Measurements from ENCODE around the gene ZNF672. TPM values are rescaled to one million over a fixed set of nuclear protein-coding genes. Genes with fewer than 3 reads are reported as not detected.

ZNF672 gene
- total RNA-seq, 1 experiment from 2014 or later = 27.6 TPM

- peaks cover 9 to 30% of the 10 kb centered on the region in 2 experiments; a peak in 3 of 4 replicates for H3K36me3 ChIP-seq (ENCODE audit: control insufficient read depth in 1 of 2, insufficient read depth in 2 of 2, low read length in 2 of 2)
- intact Hi-C loops (cut with micrococcal nuclease) = loop anchor here (1.0 kb wide), 1 partner anchor 49 kb away; the partner anchor contains the start of gene PGBD2
- peak overlapping the region; percentile 92 for H3K9ac ChIP-seq (ENCODE audit: low read length)
- no peak for TF ChIP-seq EZH2 (IDR thresholded peaks at IDR 0.05)
- TF ChIP-seq ZNF274 (IDR thresholded peaks at IDR 0.05; ENCODE audit: low read depth, low read length) = no peak
- no peak for TF ChIP-seq JUND (IDR thresholded peaks at IDR 0.05)
- no peak for TF ChIP-seq FOSL1 (IDR thresholded peaks at IDR 0.05; ENCODE audit: low read depth)
- no peak for TF ChIP-seq ZFX (IDR thresholded peaks at IDR 0.05)
- no peak for TF ChIP-seq EZH2phosphoT487 (IDR thresholded peaks at IDR 0.05; ENCODE audit: borderline replicate concordance)
- TF ChIP-seq SP1 (IDR thresholded peaks at IDR 0.05; ENCODE audit: low read depth) = no peak
- TF ChIP-seq TCF7L2 (IDR thresholded peaks at IDR 0.05; ENCODE audit: borderline replicate concordance, extremely low read depth, insufficient read depth, insufficient read length) = no peak
- TF ChIP-seq ZBTB33 (IDR thresholded peaks at IDR 0.05; ENCODE audit: extremely low read depth, insufficient replicate concordance, low read length) = no peak
- no peak for TF ChIP-seq RAD21 (IDR thresholded peaks at IDR 0.05; ENCODE audit: low read depth)
- no peak for TF ChIP-seq CEBPB (IDR thresholded peaks at IDR 0.05; ENCODE audit: low read depth)
- TF ChIP-seq CBX3 (IDR thresholded peaks at IDR 0.05; ENCODE audit: low read depth) = no peak
- TF ChIP-seq MAX (IDR thresholded peaks at IDR 0.05) = no peak
- TF ChIP-seq YY1 (IDR thresholded peaks at IDR 0.05; ENCODE audit: extremely low read depth, insufficient replicate concordance, low read depth, low read length) = no peak
- no peak for TF ChIP-seq SIN3A (IDR thresholded peaks at IDR 0.05; ENCODE audit: low read depth)
- TF ChIP-seq CTCF (IDR thresholded peaks at IDR 0.05 in 2 of 3, conservative IDR thresholded peaks at IDR 0.05 in 1 of 3; ENCODE audit: borderline replicate concordance in 1 of 3, insufficient read depth in 1 of 3, low read depth in 2 of 3, low read length in 2 of 3) = no peak
- TF ChIP-seq POLR2A (IDR thresholded peaks at IDR 0.05; ENCODE audit: borderline replicate concordance, extremely low read depth, insufficient read depth, insufficient read length) = no peak
- no peak for TF ChIP-seq ATF3 (IDR thresholded peaks at IDR 0.05)
- H3K27me3 ChIP-seq (ENCODE audit: insufficient read depth, low read length) = no peaks in the 10 kb centered on the region
- no peaks in the 10 kb centered on the region for H3K9me3 ChIP-seq (ENCODE audit: control insufficient read depth in 1 of 2, insufficient read depth in 1 of 2, low read depth in 1 of 2, low read length in 2 of 2)
- CTCF ChIA-PET = interaction anchor here (1.5 to 1.8 kb wide), 4 partner anchors 15 to 66 kb away, joined by 4 to 24 read pairs (median 12); partner anchors contain the start of gene ZNF672
- POLR2A ChIA-PET = interaction anchor here (1.0 to 2.8 kb wide), 3 partner anchors 15 to 19 kb away, joined by 3 to 44 read pairs (median 11); partner anchors contain the start of gene ZNF672
- H3K4me2 ChIP-seq (ENCODE audit: low read length) = peak overlapping the region; percentile 72
- no peak for DNase-seq (ENCODE audit: low read depth, low spot score)
- peaks cover 33% of the 10 kb centered on the region; the same call in 1 of the 2 replicates for H3K79me2 ChIP-seq (ENCODE audit: insufficient read depth, low read length)
- peaks cover 12 to 31% of the 10 kb centered on the region in 2 experiments for H3K4me1 ChIP-seq (ENCODE audit: control insufficient read depth in 1 of 2, insufficient read depth in 2 of 2, low read length in 2 of 2)
- H4K20me1 ChIP-seq (ENCODE audit: insufficient read depth) = no peaks in the 10 kb centered on the region
- H3K4me3 ChIP-seq (replicated peaks in 1 of 2; ENCODE audit: low read depth in 1 of 2, low read length in 2 of 2) = peak overlapping the region; percentile 66 to 83
- H2AFZ ChIP-seq (ENCODE audit: low read depth, low read length, poor library complexity, severe bottlenecking) = no peak overlapping the region
- BruUV-seq (replicated peaks) = no TSS peak
- ATAC-seq = peak; percentile 17
- RAD21 ChIA-PET (ENCODE audit: low non-redundant PET in 1 of 2, low total read pairs in 2 of 2, uncharacterized antibody in 2 of 2, unreplicated experiment in 2 of 2) = no interaction called here
- no peaks in the 10 kb centered on the region for H3K9me2 ChIP-seq (ENCODE audit: insufficient read depth)
- peak overlapping the region; percentile 79 for H3K27ac ChIP-seq (ENCODE audit: low read depth, low read length)
Observed at GRCh38 chr1:248857749-248858095, 19.7 kb downstream of the ZNF672 start.
